Measurements from ENCODE around the gene UBE2D2. TPM values are rescaled to one million over a fixed set of nuclear protein-coding genes. Genes with fewer than 3 reads are reported as not detected.

Gene UBE2D2
- total and polyA plus RNA-seq, 2 of the 13 experiments (the other 11 are each of a cell fraction or from before 2014, with no cell fraction given), result 79.1 to 109 TPM

DNA sequence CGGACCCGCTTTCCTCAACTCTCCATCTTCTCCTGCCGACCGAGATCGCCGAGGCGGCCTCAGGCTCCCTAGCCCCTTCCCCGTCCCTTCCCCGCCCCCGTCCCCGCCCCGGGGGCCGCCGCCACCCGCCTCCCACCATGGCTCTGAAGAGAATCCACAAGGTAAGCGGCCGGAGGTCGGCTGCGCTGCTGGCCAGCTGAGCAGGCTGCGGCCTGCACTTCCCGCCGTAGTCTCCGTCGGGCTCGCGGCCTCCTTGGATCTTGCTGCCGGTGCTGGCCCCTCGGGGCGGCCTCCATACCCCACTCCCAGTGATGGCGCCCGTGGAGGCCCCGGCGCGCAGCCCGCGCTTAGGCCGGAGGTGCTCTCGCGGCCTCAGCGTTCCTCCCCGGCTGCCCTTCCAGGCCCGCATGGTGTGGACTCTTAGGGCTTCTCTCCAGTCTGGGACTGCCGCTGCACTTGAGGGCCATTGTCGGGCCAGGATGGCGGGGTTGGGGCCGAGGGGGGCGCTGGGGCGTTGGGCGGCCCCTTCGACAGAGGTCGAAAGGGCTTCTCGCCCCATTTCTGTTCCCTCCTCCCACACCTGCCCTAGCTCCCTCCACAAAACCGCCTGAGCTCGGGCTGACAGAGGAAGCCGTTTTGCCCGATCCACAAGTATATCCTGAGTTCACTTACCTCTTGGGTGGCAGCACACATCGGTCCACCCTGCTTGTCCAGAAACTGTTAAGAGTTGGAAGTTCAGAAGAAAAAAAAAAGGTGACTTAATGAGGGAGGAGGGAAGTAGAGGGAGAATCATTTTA lies 714 bp downstream of the UBE2D2 start (continued):
- peak; percentile 78; the same call in 1 of the 2 replicates for TF ChIP-seq ZNF383 (CRISPR knock-in tag; IDR thresholded peaks at IDR 0.05; ENCODE audit: borderline replicate concordance)
- no peak for TF ChIP-seq NFKB2 (CRISPR knock-in tag; IDR thresholded peaks at IDR 0.05; ENCODE audit: borderline replicate concordance)
- TF ChIP-seq SIX1 (CRISPR knock-in tag; IDR thresholded peaks at IDR 0.05; ENCODE audit: borderline replicate concordance), result no peak
- TF ChIP-seq, protein P1, sequence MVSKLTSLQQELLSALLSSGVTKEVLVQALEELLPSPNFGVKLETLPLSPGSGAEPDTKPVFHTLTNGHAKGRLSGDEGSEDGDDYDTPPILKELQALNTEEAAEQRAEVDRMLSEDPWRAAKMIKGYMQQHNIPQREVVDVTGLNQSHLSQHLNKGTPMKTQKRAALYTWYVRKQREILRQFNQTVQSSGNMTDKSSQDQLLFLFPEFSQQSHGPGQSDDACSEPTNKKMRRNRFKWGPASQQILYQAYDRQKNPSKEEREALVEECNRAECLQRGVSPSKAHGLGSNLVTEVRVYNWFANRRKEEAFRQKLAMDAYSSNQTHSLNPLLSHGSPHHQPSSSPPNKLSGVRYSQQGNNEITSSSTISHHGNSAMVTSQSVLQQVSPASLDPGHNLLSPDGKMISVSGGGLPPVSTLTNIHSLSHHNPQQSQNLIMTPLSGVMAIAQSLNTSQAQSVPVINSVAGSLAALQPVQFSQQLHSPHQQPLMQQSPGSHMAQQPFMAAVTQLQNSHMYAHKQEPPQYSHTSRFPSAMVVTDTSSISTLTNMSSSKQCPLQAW (CRISPR knock-in tag; IDR thresholded peaks at IDR 0.05), result no peak
- TF ChIP-seq, protein P2, sequence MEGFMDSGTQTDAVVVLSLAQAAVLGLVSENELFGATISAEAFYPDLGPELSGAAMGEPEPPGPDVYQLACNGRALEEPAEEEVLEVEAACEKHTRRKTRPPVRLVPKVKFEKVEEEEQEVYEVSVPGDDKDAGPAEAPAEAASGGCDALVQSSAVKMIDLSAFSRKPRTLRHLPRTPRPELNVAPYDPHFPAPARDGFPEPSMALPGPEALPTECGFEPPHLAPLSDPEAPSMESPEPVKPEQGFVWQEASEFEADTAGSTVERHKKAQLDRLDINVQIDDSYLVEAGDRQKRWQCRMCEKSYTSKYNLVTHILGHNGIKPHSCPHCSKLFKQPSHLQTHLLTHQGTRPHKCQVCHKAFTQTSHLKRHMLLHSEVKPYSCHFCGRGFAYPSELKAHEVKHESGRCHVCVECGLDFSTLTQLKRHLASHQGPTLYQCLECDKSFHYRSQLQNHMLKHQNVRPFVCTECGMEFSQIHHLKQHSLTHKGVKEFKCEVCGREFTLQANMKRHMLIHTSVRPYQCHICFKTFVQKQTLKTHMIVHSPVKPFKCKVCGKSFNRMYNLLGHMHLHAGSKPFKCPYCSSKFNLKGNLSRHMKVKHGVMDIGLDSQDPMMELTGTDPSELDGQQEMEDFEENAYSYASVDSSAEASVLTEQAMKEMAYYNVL (CRISPR knock-in tag; IDR thresholded peaks at IDR 0.05; ENCODE audit: borderline replicate concordance), result no peak
- no peak for TF ChIP-seq SRY (CRISPR knock-in tag; IDR thresholded peaks at IDR 0.05)
- no peak for TF ChIP-seq ZFP90 (CRISPR knock-in tag; IDR thresholded peaks at IDR 0.05; ENCODE audit: borderline replicate concordance)
- no peak for TF ChIP-seq RFX1 (IDR thresholded peaks at IDR 0.05)
- TF ChIP-seq MTF1 (CRISPR knock-in tag; IDR thresholded peaks at IDR 0.05), result no peak
- TF ChIP-seq HES4 (CRISPR knock-in tag; IDR thresholded peaks at IDR 0.05; ENCODE audit: borderline replicate concordance), result no peak
- TF ChIP-seq, protein P3, sequence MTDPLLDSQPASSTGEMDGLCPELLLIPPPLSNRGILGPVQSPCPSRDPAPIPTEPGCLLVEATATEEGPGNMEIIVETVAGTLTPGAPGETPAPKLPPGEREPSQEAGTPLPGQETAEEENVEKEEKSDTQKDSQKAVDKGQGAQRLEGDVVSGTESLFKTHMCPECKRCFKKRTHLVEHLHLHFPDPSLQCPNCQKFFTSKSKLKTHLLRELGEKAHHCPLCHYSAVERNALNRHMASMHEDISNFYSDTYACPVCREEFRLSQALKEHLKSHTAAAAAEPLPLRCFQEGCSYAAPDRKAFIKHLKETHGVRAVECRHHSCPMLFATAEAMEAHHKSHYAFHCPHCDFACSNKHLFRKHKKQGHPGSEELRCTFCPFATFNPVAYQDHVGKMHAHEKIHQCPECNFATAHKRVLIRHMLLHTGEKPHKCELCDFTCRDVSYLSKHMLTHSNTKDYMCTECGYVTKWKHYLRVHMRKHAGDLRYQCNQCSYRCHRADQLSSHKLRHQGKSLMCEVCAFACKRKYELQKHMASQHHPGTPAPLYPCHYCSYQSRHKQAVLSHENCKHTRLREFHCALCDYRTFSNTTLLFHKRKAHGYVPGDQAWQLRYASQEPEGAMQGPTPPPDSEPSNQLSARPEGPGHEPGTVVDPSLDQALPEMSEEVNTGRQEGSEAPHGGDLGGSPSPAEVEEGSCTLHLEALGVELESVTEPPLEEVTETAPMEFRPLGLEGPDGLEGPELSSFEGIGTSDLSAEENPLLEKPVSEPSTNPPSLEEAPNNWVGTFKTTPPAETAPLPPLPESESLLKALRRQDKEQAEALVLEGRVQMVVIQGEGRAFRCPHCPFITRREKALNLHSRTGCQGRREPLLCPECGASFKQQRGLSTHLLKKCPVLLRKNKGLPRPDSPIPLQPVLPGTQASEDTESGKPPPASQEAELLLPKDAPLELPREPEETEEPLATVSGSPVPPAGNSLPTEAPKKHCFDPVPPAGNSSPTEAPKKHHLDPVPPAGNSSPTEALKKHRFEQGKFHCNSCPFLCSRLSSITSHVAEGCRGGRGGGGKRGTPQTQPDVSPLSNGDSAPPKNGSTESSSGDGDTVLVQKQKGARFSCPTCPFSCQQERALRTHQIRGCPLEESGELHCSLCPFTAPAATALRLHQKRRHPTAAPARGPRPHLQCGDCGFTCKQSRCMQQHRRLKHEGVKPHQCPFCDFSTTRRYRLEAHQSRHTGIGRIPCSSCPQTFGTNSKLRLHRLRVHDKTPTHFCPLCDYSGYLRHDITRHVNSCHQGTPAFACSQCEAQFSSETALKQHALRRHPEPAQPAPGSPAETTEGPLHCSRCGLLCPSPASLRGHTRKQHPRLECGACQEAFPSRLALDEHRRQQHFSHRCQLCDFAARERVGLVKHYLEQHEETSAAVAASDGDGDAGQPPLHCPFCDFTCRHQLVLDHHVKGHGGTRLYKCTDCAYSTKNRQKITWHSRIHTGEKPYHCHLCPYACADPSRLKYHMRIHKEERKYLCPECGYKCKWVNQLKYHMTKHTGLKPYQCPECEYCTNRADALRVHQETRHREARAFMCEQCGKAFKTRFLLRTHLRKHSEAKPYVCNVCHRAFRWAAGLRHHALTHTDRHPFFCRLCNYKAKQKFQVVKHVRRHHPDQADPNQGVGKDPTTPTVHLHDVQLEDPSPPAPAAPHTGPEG (CRISPR knock-in tag; IDR thresholded peaks at IDR 0.05), result no peak
- TF ChIP-seq FOXK2 (IDR thresholded peaks at IDR 0.05), result no peak
- TF ChIP-seq, protein P4, sequence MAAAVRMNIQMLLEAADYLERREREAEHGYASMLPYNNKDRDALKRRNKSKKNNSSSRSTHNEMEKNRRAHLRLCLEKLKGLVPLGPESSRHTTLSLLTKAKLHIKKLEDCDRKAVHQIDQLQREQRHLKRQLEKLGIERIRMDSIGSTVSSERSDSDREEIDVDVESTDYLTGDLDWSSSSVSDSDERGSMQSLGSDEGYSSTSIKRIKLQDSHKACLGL (CRISPR knock-in tag; IDR thresholded peaks at IDR 0.05), result no peak; the same call in 1 of the 2 replicates
- no peak for TF ChIP-seq GATAD2A (CRISPR knock-in tag; IDR thresholded peaks at IDR 0.05)
- TF ChIP-seq ZNF17 (CRISPR knock-in tag; IDR thresholded peaks at IDR 0.05), result no peak
- TF ChIP-seq ZNF644 (CRISPR knock-in tag; IDR thresholded peaks at IDR 0.05; ENCODE audit: low read depth), result no peak
- no peak for TF ChIP-seq ZNF761 (CRISPR knock-in tag; conservative IDR thresholded peaks at IDR 0.05)
- no peak for TF ChIP-seq ZNF543 (CRISPR knock-in tag; IDR thresholded peaks at IDR 0.05)
- no peak; the same call in 1 of the 2 replicates for TF ChIP-seq ZNF230 (CRISPR knock-in tag; IDR thresholded peaks at IDR 0.05)
- TF ChIP-seq DMAP1 (CRISPR knock-in tag; IDR thresholded peaks at IDR 0.05), result peak; percentile 57; the same call in 1 of the 2 replicates
